CD14-positive monocyte (primary cell): ENCODE results near the gene EPN3. TPM values are rescaled to one million over a fixed set of nuclear protein-coding genes. Genes with fewer than 3 reads are reported as not detected.
A peak's percentile ranks its signal among the peaks of the same experiment; 100 is the strongest.

ENCODE experiments used
- DNase-seq, 3 donors: peaks; one replicate each; pipeline ENCODE4 v3.0.0-alpha.2; 2011 to 2022
- H2AFZ ChIP-seq: 2 replicates; pipeline ENCODE4 v1.6.0; 2012; ENCODE audit warnings: mild to moderate bottlenecking, low read depth, low read length, inconsistent platforms; ENCODE audit not compliant: insufficient read depth, poor library complexity, severe bottlenecking
- H3K27ac ChIP-seq, 2 donors: 1 replicate in 1 of 2; 2 replicates in 1 of 2; pipeline ENCODE4 v1.5.1; 2012 to 2013; ENCODE audit warnings: low read length in 2 of 2, control low read depth in 1 of 2, inconsistent platforms in 1 of 2, low read depth in 1 of 2, mild to moderate bottlenecking in 1 of 2
- H3K27me3 ChIP-seq, 2 donors: one replicate each; pipeline versions ENCODE4 v1.6.0 to v1.6.1; 2011 to 2013; ENCODE audit warnings: low read length in 2 of 2; ENCODE audit not compliant: control insufficient read depth in 2 of 2, insufficient read depth in 2 of 2
- H3K36me3 ChIP-seq, 2 donors: replicated peaks in 1 of 2; 1 replicate in 1 of 2; 2 replicates in 1 of 2; pipeline versions ENCODE4 v1.5.1 to v1.6.1; 2012 to 2013; ENCODE audit warnings: low read length in 2 of 2, control low read depth in 1 of 2, inconsistent platforms in 1 of 2, mild to moderate bottlenecking in 1 of 2; ENCODE audit not compliant: insufficient read depth in 2 of 2, control insufficient read depth in 1 of 2
- H3K4me1 ChIP-seq, 2 donors: 1 replicate in 1 of 2; 2 replicates in 1 of 2; pipeline versions ENCODE4 v1.5.1 to v1.6.1; 2012 to 2013; ENCODE audit warnings: low read length in 2 of 2, control low read depth in 1 of 2, inconsistent platforms in 1 of 2, mild to moderate bottlenecking in 1 of 2, moderate library complexity in 1 of 2; ENCODE audit not compliant: insufficient read depth in 2 of 2, control insufficient read depth in 1 of 2
- H3K4me2 ChIP-seq: replicated peaks from 2 replicates; pipeline ENCODE3; 2012; ENCODE audit warnings: low read length, moderate library complexity, mild to moderate bottlenecking; ENCODE audit not compliant: poor library complexity, severe bottlenecking; ENCODE audit errors: extremely low read depth
- H3K4me3 ChIP-seq, 3 experiments: fragments of 200-600 bp in 1 of 3; sonication (generic) in 1 of 3; replicated peaks in 1 of 3; 1 replicate in 2 of 3; 2 replicates in 1 of 3; pipeline ENCODE4 v1.5.1; 2011 to 2013; ENCODE audit warnings: low read length in 3 of 3, mild to moderate bottlenecking in 3 of 3, control low read depth in 2 of 3, low read depth in 2 of 3, inconsistent platforms in 1 of 3, moderate library complexity in 1 of 3
- H3K79me2 ChIP-seq: 2 replicates; pipeline ENCODE4 v1.6.0; 2012; ENCODE audit warnings: mild to moderate bottlenecking, control low read depth, inconsistent platforms, low read length, moderate library complexity; ENCODE audit not compliant: insufficient read depth
- H3K9ac ChIP-seq: 2 replicates; pipeline ENCODE4 v1.6.0; 2017; ENCODE audit warnings: low read length, mild to moderate bottlenecking; ENCODE audit not compliant: insufficient read depth, poor library complexity, severe bottlenecking
- H3K9me3 ChIP-seq, 2 donors: replicated peaks in 1 of 2; 1 replicate in 1 of 2; 2 replicates in 1 of 2; pipeline versions ENCODE4 v1.5.1 to v1.6.1; 2012 to 2013; ENCODE audit warnings: low read length in 2 of 2, control low read depth in 1 of 2; ENCODE audit not compliant: control insufficient read depth in 1 of 2, insufficient read depth in 1 of 2
- H4K20me1 ChIP-seq: 2 replicates; pipeline ENCODE4 v1.6.0; 2012; ENCODE audit warnings: mild to moderate bottlenecking, low read length, control low read depth, moderate library complexity; ENCODE audit not compliant: insufficient read depth
- H3K27ac Mint-ChIP-seq, 7 donors: one replicate each; pipeline ENCODE4 v1.8.0; 2020; ENCODE audit warnings: mild to moderate bottlenecking in 7 of 7, mixed read lengths in 7 of 7, moderate library complexity in 6 of 7, inconsistent platforms in 2 of 7
- H3K27me3 Mint-ChIP-seq, 3 donors: one replicate each; pipeline ENCODE4 v1.8.0; 2021 to 2022; ENCODE audit warnings: low read depth in 3 of 3, mild to moderate bottlenecking in 3 of 3, mixed read lengths in 3 of 3, moderate library complexity in 3 of 3, inconsistent platforms in 1 of 3
- H3K36me3 Mint-ChIP-seq, 2 donors: one replicate each; pipeline ENCODE4 v1.8.0; 2020; ENCODE audit warnings: mixed read lengths in 2 of 2, inconsistent platforms in 1 of 2, mild to moderate bottlenecking in 1 of 2
- H3K4me1 Mint-ChIP-seq: one replicate; pipeline ENCODE4 v1.8.0; 2020; ENCODE audit warnings: mild to moderate bottlenecking, mixed read lengths
- H3K4me3 Mint-ChIP-seq, 2 donors: one replicate each; pipeline ENCODE4 v1.8.0; 2020; ENCODE audit warnings: mild to moderate bottlenecking in 2 of 2, mixed read lengths in 2 of 2, moderate library complexity in 1 of 2
- H3K9me3 Mint-ChIP-seq, 7 donors: one replicate each; pipeline ENCODE4 v1.8.0; 2020 to 2022; ENCODE audit warnings: mixed read lengths in 7 of 7, mild to moderate bottlenecking in 6 of 7, moderate library complexity in 6 of 7, inconsistent platforms in 2 of 7
- CTCF ChIP-seq: fragments of 200-600 bp; IDR thresholded peaks from one replicate; pipeline ENCODE4 v1.8.0; 2022; ENCODE audit warnings: antibody characterized with exemption, mild to moderate bottlenecking
- WGBS: methylation state at CpG from one replicate; pipeline ENCODE4 v1.1.5; 2013; ENCODE audit warnings: missing lambda C conversion rate; ENCODE audit not compliant: insufficient coverage; 5-methylcytosine and 5-hydroxymethylcytosine counted together
- intact Hi-C, 2 donors: fragments of 100-400 bp; cut with micrococcal nuclease; formaldehyde crosslinking; loops; one replicate each; pipeline versions ENCODE4 v1.15.0 to v1.15.1; 2023
- polyA plus RNA-seq, 3 donors: library from polyadenylated mRNA; depleted of rRNA in 1 of 3; unstranded in 2 of 3; stranded (reverse) in 1 of 3; fragments of 300-500 nt in 2 of 3; fragments of >200 nt in 1 of 3; fragmentation: Illumina TruSeq in 2 of 3; gene quantifications; 1 replicate in 2 of 3; 2 replicates in 1 of 3; pipeline ENCODE4 v1.2.3, GENCODE V29; 2012 to 2021

Gene EPN3
- polyA plus RNA-seq, 3 donors = not detected

GRCh38 chr17:50541402-50541715 is 8.8 kb downstream of the EPN3 start:
- Histone ChIP-seq H3K9ac (peak overlapping the region; percentile 60), H3K27ac (no peak overlapping the region), H2AFZ (peak overlapping the region; percentile 96), H3K4me1 (peaks cover 17 to 23% of the 10 kb centered on the region in 2 donors), H3K4me2 (peak overlapping the region; percentile 99), H3K9me3 (no peaks in the 10 kb centered on the region), H3K36me3 (no peaks in the 10 kb centered on the region), H3K27me3 (no peaks in the 10 kb centered on the region), H3K4me3 (peak overlapping the region; percentile 31 to 85 (median 48)), H3K79me2 (no peaks in the 10 kb centered on the region), H4K20me1 (no peaks in the 10 kb centered on the region)
- no peak for DNase-seq
- WGBS = 45% methylated on average over 4 of the region's 9 CpGs
- Mint-ChIP-seq H3K27me3 (peaks cover 11 to 26% (median 18%) of the 10 kb centered on the region in 3 donors), H3K36me3 (no peaks in the 10 kb centered on the region), H3K4me1 (peaks cover 24% of the 10 kb centered on the region), H3K27ac (peak overlapping the region in 1 of 7 donors; percentile 60), H3K4me3 (peak overlapping the region; percentile 84 to 95), H3K9me3 (no peaks in the 10 kb centered on the region)
- no peak for TF ChIP-seq CTCF
- intact Hi-C loops = loop anchor here (5.0 to 10.0 kb wide), 4 partner anchors 57 to 303 kb away; partner anchors contain the start of gene ANKRD40 (in 1 of the 2)

GRCh38 chr17:50541716-50542688 is 9.5 kb downstream of the EPN3 start:
- Histone ChIP-seq H3K36me3 (no peaks in the 10 kb centered on the region), H4K20me1 (no peaks in the 10 kb centered on the region), H3K27me3 (no peaks in the 10 kb centered on the region), H3K9me3 (no peaks in the 10 kb centered on the region), H3K9ac (peak overlapping the region; percentile 60), H3K4me1 (peaks cover 20 to 28% of the 10 kb centered on the region in 2 donors), H3K4me2 (peak overlapping the region; percentile 99), H3K27ac (no peak overlapping the region), H2AFZ (peak overlapping the region; percentile 96), H3K79me2 (no peaks in the 10 kb centered on the region), H3K4me3 (peak overlapping the region; percentile 35 to 85 (median 48))
- Mint-ChIP-seq H3K9me3 (no peaks in the 10 kb centered on the region), H3K27ac (peak overlapping the region in 3 of 7 donors; percentile 46 to 74 (median 60)), H3K36me3 (no peaks in the 10 kb centered on the region), H3K4me3 (peak overlapping the region; percentile 84 to 95), H3K27me3 (peaks cover 11 to 26% (median 18%) of the 10 kb centered on the region in 3 donors), H3K4me1 (peaks cover 27% of the 10 kb centered on the region)
- peak; percentile 29 for TF ChIP-seq CTCF
- whole genome bisulfite sequencing = 2% methylated on average over 79 of the region's 82 CpGs
- peak; percentile 61 to 77 (median 76) for DNase-seq
- intact Hi-C loops = loop anchor here (5.0 to 10.0 kb wide), 4 partner anchors 57 to 303 kb away; partner anchors contain the start of gene ANKRD40 (in 1 of the 2)
